SU-DHL-6 (cell line): Measurements from ENCODE around the gene TEX19.

Experiments
- EZH2phosphoT487 ChIP-seq: fragments of 200-600 bp; sonication (generic), shearing (Covaris generic); conservative IDR thresholded peaks from 2 replicates; pipeline ENCODE4 v1.6.1; 2018; ENCODE audit warnings: mild to moderate bottlenecking, antibody characterized with exemption, low read length, moderate library complexity, mixed read lengths
- TF ChIP-seq, protein P1 (sequence below): fragments of 200-600 bp; sonication (generic); IDR thresholded peaks from one replicate; pipeline ENCODE4 v1.5.1; 2017; ENCODE audit warnings: antibody characterized with exemption, mild to moderate bottlenecking, low read length, moderate library complexity; ENCODE audit not compliant: insufficient read depth, poor library complexity, severe bottlenecking

DNA sequence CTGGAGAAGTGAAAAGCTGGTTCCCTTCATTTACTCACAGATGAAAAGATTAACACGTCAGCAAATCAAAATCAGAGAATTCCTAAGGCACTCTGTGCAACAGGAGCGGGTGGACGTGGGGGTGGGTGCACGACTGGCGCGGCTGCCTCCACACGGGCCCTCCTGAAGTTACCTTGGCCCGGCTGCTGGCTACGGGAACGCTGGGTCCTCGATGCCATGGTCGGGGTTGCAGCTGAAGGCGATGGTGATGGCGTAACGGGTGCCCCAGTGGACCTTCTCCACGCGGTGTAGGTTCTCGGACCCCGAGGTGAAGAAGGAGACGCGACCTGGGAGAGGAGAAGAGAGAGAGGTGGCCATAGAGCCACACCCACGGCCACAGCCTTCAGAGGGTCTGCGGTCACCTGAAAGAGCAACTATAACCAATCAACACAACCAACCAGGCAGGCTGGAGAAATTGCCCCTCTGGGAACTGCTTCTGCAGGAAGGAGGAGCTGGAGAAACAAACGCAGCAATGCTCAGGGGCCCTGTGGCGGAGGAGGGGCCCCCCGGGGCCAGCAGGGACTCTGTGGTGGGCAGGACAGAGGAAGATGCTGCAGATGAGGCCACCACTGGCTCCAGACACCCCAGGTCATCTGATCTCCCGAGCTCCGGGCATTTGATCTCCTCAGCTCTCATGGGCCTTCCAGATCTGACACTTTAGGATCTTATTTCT lies 33.3 kb downstream of the TEX19 start:
- TF ChIP-seq EZH2phosphoT487: no peak
- TF ChIP-seq, protein P1, sequence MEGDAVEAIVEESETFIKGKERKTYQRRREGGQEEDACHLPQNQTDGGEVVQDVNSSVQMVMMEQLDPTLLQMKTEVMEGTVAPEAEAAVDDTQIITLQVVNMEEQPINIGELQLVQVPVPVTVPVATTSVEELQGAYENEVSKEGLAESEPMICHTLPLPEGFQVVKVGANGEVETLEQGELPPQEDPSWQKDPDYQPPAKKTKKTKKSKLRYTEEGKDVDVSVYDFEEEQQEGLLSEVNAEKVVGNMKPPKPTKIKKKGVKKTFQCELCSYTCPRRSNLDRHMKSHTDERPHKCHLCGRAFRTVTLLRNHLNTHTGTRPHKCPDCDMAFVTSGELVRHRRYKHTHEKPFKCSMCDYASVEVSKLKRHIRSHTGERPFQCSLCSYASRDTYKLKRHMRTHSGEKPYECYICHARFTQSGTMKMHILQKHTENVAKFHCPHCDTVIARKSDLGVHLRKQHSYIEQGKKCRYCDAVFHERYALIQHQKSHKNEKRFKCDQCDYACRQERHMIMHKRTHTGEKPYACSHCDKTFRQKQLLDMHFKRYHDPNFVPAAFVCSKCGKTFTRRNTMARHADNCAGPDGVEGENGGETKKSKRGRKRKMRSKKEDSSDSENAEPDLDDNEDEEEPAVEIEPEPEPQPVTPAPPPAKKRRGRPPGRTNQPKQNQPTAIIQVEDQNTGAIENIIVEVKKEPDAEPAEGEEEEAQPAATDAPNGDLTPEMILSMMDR: no peak
